ENCODE data around the gene GNG7.
"Not testable (repeated sequence)": the region's sequence is repeated elsewhere in the genome, so short reads cannot be mapped to it uniquely, and the experiment has no call there.

Gene GNG7

GRCh38 chr19:2478756-2479555 lies 223.5 kb downstream of the GNG7 start:
- no peak for DNase-seq

GRCh38 chr19:2478278-2478755 lies 224.2 kb downstream of the GNG7 start:
- DNase-seq = peak; percentile 87

GRCh38 chr19:2477732-2478191 lies 224.7 kb downstream of the GNG7 start:
- DNase-seq = no peak

GRCh38 chr19:2477141-2477710 lies 225.3 kb downstream of the GNG7 start:
- DNase-seq = no peak

- no peak for DNase-seq
Measured at GRCh38 chr19:2476451-2477140, 225.9 kb downstream of the GNG7 start.

GRCh38 chr19:2475702-2476450 lies 226.6 kb downstream of the GNG7 start, which contains the start of gene GADD45B:
TSS of gene GADD45B (plus strand) at chr19:2476127. CDS start at chr19:2476359, 232 bp downstream.
- DNase-seq = peak; percentile 88

GRCh38 chr19:2475018-2475701 lies 227.3 kb downstream of the GNG7 start:
- DNase-seq = peak; percentile 32

- DNase-seq = peak; percentile 61
Measured at GRCh38 chr19:2474232-2475017, 228.1 kb downstream of the GNG7 start.

- not testable (repeated sequence) for DNase-seq
Measured at GRCh38 chr19:2469915-2470200, 232.6 kb downstream of the GNG7 start.

GRCh38 chr19:2469102-2469914 lies 233.2 kb downstream of the GNG7 start:
- peak; percentile 53 for DNase-seq

- no peak for DNase-seq
Measured at GRCh38 chr19:2468596-2468995, 233.9 kb downstream of the GNG7 start.

GRCh38 chr19:2464389-2464788 lies 238.1 kb downstream of the GNG7 start:
- DNase-seq = no peak

- not testable (repeated sequence) for DNase-seq
Measured at GRCh38 chr19:2463694-2464093, 238.8 kb downstream of the GNG7 start.

- peak; percentile 57 for DNase-seq
Measured at GRCh38 chr19:2462635-2463421, 239.7 kb downstream of the GNG7 start.

GRCh38 chr19:2461751-2462634 lies 240.5 kb downstream of the GNG7 start:
- peak; percentile 68 for DNase-seq

All from NCI-H2171 treated with DMSO at 0.1 percent for 48 hours (cell line).